GM12892 (cell line): ENCODE measurements around the gene PEX26.
"Not testable (repeated sequence)": the region's sequence is repeated elsewhere in the genome, so short reads cannot be mapped to it uniquely, and the experiment has no call there.

ENCODE experiments used
- DNase-seq: peaks from one replicate; pipeline ENCODE4 v3.0.0; 2011; ENCODE audit not compliant: insufficient read length
- FAIRE-seq: peaks from 2 replicates; lab custom pipeline; 2011; peaks lifted over from hg19 to GRCh38; lab: Jason Lieb, UNC
- POLR2A ChIP-seq: IDR thresholded peaks from 2 replicates; pipeline ENCODE4 v1.6.1; 2011; ENCODE audit warnings: low read depth, low read length, control low read depth
- POLR2AphosphoS5 ChIP-seq: IDR thresholded peaks from 2 replicates; pipeline ENCODE4 v1.6.1; 2011; ENCODE audit warnings: low read depth, low read length, control low read depth
- TAF1 ChIP-seq: IDR thresholded peaks from 2 replicates; pipeline ENCODE4 v1.6.1; 2011; ENCODE audit warnings: low read depth, mild to moderate bottlenecking, control low read depth, low read length, borderline replicate concordance

PEX26 gene

GRCh38 chr22:18093661-18094060, 15.9 kb downstream of the PEX26 start:
- FAIRE-seq (no peak), DNase-seq (no peak)
- TF ChIP-seq POLR2A (no peak), TAF1 (no peak), POLR2AphosphoS5 (no peak)

GRCh38 chr22:18095101-18095805, 17.5 kb downstream of the PEX26 start:
- TF ChIP-seq POLR2AphosphoS5 (no peak), POLR2A (no peak), TAF1 (no peak)
- FAIRE-seq, result no peak

GRCh38 chr22:18096823-18097222, 19.0 kb downstream of the PEX26 start:
- TF ChIP-seq POLR2A, result no peak
- no peak for TF ChIP-seq POLR2AphosphoS5
- TF ChIP-seq TAF1, result no peak
- DNase-seq, result no peak
- FAIRE-seq, result no peak

More at GRCh38 chr22:18095101-18095805, 17.5 kb downstream of the PEX26 start:
- DNase-seq, result no peak

GRCh38 chr22:18100781-18101180, 23.0 kb downstream of the PEX26 start:
- FAIRE-seq (no peak), DNase-seq (no peak)
- TF ChIP-seq POLR2AphosphoS5 (no peak), TAF1 (no peak), POLR2A (no peak)

GRCh38 chr22:18101536-18101935, 23.7 kb downstream of the PEX26 start:
- FAIRE-seq (no peak), DNase-seq (no peak)
- TF ChIP-seq TAF1 (no peak), POLR2AphosphoS5 (no peak), POLR2A (no peak)

- DNase-seq (no peak), FAIRE-seq (no peak)
- TF ChIP-seq POLR2A, result no peak
- no peak for TF ChIP-seq POLR2AphosphoS5
- no peak for TF ChIP-seq TAF1
Measured at GRCh38 chr22:18103527-18104269, 25.9 kb downstream of the PEX26 start.

DNA sequence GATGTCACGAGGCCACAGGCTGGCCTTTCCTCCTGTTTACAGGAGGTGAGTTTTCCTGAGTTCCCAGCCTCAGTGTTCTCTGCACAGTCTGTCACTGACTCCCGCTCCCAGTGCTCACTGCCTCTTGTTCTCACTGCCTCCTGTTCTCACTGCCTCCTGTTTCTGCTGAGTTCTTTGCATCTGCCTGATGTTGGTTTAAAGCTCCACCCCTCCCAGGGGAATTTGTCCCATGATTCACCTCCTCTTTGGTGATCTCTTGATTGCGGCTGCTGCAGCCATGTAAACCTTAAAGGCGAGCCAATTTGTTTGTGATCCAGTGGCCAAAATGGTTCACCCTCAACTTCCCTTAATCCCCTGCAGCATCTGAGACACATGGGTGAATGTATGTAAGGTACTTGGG, 26.8 kb downstream of the PEX26 start:
- FAIRE-seq, result no peak
- TF ChIP-seq TAF1 (no peak), POLR2AphosphoS5 (no peak), POLR2A (no peak)
- DNase-seq, result no peak

DNA sequence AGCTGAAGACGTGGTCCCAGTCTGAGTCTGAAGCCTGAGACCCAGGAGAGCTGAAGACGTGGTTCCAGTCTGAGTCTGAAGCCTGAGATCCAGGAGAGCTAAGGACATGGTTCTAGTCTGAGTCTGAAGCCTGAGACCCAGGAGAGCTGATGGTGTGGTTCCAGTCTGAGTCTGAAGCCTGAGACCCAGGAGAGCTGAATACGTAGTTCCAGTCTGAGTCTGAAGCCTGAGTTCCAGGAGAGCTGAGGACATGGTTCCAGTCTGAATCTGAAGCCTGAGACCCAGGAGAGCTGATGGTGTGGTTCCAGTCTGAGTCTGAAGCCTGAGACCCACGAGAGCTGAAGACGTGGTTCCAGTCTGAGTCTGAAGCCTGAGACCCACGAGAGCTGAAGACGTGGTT, 28.2 kb downstream of the PEX26 start:
- not testable (repeated sequence) for DNase-seq
- FAIRE-seq, result peak; percentile 67

DNA sequence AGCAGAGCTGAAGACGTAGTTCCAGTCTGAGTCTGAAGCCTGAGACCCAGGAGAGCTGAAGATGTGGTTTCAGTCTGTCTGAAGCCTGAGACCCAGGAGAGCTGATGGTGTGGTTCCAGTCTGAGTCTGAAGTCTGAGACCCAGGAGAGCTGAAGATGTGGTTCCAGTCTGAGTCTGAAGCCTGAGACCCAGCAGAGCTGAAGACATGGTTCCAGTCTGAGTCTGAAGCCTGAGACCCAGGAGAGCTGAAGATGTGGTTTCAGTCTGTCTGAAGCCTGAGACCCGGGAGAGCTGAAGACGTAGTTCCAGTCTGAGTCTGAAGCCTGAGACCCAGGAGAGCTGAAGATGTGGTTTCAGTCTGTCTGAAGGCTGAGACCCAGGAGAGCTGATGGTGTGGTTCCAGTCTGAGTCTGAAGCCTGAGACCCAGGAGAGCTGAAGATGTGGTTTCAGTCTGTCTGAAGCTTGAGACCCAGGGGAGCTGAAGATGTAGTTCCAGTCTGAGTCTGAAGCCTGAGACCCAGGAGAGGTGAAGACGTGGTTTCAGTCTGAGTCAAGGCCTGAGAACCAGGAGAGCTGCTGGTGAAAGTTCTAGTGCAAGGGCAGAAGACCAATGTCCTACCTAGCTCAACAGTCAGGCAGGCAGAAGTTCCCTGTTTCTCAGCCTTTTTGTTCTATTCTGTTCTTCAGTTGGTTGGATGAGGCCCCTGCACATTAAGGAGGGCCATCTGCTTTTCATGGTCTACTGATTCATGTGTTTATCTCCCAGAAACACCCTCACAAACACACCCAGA, 29.0 kb downstream of the PEX26 start:
- FAIRE-seq, result peak; percentile 50
- DNase-seq, result not testable (repeated sequence)

DNA sequence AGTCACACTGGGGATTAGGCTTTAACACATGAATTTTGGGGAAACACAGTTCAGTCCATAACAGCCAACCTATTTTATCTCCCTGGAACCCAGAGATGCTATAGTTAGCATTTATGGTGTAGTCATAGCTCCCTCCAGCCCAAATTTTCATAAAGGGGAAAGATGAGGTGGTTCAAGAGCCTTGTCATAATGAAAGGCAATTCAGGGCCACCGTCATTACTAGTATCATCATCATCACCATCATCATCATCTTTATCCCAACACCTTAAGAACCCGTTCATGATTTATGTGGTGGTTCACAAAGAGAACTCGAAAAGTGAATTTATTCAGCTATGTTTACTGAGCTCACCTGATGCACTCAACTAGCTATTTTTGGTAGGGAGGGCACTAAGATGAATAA, 30.4 kb downstream of the PEX26 start:
- FAIRE-seq (no peak), DNase-seq (no peak)
- TF ChIP-seq TAF1 (no peak), POLR2A (no peak), POLR2AphosphoS5 (no peak)

DNA sequence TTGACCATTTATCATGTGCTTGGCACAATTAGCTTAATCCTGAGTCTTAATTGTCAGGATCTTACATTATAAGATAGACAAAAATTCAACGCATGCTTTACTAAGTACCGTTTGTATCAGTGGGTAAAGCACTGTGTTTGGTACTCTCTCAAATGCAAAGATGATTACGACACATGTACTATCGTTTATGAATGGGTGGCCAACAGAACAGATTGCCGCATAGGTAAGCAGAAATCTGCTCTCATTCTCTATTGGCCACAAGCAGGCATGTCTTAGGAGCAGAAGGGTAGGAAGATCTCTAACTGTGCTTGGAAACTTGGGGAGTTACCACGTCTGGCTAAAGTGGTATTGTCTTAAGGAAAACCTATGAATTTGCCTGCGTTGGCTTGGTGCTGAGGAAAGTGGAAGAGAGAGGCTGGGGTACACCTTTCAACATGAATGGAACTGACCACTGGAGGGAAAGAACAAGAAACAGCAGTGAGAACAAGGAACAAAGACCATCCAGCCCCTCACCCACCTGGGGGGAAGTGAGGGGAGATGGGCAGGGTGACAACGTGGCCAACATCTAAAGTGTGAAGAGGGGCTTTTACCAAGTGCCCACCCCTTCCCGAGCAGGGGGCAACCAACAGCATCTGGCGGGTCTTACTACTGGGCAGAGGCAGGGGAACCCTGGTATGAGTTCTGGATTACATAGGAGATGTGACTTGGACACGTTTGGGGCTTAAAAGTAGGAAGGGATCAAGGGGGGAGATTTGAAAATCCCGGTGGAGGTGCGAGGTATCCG, 31.8 kb downstream of the PEX26 start:
- TF ChIP-seq POLR2A, result no peak
- TF ChIP-seq TAF1, result no peak
- TF ChIP-seq POLR2AphosphoS5, result no peak
- DNase-seq (no peak), FAIRE-seq (no peak)
